C4-2B (cell line): ENCODE results near the gene HDAC5.
"Not testable (repeated sequence)": the region's sequence is repeated elsewhere in the genome, so short reads cannot be mapped to it uniquely, and the experiment has no call there.

Experiments used
- H3K27ac ChIP-seq: fragments of 450-650 bp; 2 replicates; pipeline ENCODE4 v1.5.1; 2017
- CTCF ChIP-seq: fragments of 450-650 bp; conservative IDR thresholded peaks from 2 replicates; pipeline ENCODE4 v1.5.1; 2017; ENCODE audit warnings: mild to moderate bottlenecking
- ZFX ChIP-seq: fragments of 450-650 bp; IDR thresholded peaks from 2 replicates; pipeline ENCODE4 v1.6.1; 2017

Gene HDAC5

DNA sequence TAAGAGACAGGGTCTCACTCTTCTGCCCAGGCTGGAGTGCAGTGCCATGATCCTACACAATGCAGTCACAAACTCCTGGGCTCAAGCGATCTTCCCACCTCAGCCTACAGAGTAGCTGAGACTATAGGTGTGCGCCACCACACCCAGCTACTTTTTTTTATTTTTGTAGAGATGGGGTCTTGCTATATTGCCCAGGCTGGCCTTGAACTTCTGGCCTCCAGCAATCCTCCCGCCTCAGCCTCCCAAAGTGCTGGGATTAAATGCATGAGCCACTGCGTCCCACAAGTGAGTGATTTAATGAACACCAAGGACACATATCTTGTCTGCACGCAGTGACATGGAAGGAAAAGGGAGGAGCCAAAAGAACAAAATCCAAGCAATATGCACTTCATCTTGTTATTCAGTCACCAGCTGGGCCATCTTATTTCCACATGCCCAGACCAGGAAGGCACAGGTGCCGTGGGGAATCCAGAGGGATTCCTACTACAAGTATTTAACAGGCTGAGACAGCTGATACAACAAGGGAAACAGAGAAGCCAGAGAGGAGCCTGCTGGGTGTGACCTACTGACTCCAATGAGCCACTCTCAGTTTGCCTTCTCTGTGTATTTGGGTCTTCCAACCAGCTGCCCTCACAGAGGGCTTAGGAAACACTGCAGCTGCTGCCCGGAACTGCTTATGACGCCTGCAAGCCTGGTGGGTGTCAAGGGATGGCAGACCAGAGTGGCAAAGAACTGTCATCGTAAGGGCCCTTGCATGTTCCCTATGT lies 74.0 kb downstream of the HDAC5 start:
- no peak overlapping the region for H3K27ac ChIP-seq
- TF ChIP-seq CTCF: no peak

DNA sequence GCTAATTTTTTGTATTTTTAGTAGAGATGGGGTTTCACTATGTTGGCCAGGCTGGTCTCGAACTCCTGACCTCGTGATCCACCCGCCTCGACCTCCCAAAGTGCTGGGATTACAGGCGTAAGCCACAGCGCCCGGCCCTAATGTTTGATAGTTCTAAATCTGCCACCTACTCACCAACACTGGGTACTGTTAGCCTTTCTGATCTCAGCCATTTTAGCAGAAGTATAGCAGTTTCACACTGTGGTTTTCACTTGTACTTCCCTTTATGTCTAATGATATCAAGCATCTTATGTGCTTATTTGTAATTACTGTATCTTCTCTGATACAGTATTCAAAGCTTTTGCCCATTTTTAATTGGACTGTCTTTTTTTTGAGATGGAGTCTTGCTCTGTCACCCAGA lies 76.5 kb downstream of the HDAC5 start:
- not testable (repeated sequence) for H3K27ac ChIP-seq

DNA sequence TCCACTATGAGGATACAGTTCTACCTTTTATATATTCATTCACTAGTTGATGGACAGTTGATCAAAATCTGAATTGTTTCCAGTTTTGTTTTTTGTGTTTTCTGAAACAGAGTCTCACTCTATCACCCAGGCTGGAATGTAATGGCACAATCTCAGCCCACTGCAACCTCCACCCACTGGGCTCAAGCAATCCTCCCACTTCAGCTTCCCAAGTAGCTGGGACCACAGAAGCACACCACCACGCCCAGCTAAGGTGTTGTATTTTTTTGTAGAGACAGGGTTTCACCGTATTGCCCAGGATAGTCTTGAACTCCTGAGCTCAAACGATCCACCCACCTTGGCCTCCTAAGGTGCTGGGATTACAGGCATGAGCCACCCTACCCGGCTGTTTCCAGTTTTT lies 78.0 kb downstream of the HDAC5 start:
- no peak overlapping the region for H3K27ac ChIP-seq
- no peak for TF ChIP-seq CTCF
- no peak for TF ChIP-seq ZFX

DNA sequence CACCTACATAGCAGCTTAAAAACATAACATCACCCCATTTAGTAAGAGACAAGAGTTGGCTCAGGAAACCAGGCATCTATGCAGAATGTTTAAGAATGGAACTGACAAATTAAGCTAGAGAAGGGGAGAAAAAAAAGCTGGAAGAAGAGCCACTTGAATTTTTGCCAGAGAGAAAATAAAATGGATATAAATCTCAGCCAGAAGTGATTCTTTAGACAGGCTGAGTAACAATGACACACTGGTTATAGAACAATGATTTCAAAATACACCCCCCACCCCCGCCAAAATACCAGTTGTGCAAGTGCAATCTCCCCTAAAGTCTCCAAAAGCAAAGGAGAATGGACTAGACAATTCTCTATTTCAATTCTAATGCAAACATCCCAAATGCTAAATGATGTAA lies 79.4 kb downstream of the HDAC5 start:
- no peak overlapping the region for H3K27ac ChIP-seq

GRCh38 chr17:44043272-44043696 lies 80.2 kb downstream of the HDAC5 start:
- TF ChIP-seq ZFX (no peak), CTCF (no peak)
- no peak overlapping the region for H3K27ac ChIP-seq

More for the DNA sequence above, 79.4 kb downstream of the HDAC5 start:
- TF ChIP-seq CTCF (no peak), ZFX (no peak)

GRCh38 chr17:44039829-44040635 lies 83.4 kb downstream of the HDAC5 start:
- no peak overlapping the region for H3K27ac ChIP-seq
- TF ChIP-seq CTCF: no peak
- no peak for TF ChIP-seq ZFX

- TF ChIP-seq CTCF (no peak), ZFX (no peak)
- H3K27ac ChIP-seq: no peak overlapping the region
Measured at GRCh38 chr17:44038604-44039011, 84.8 kb downstream of the HDAC5 start.
